Astrocyte of the cerebellum (primary cell): Measurements from ENCODE around the gene TMEM135.
"Not testable (repeated sequence)": the region's sequence is repeated elsewhere in the genome, so short reads cannot be mapped to it uniquely, and the experiment has no call there.

Experiments
- DNase-seq: peaks from one replicate; pipeline ENCODE4 v3.0.0-alpha.2; 2011; ENCODE audit warnings: low read depth
- H3K4me3 ChIP-seq: 2 replicates; pipeline ENCODE4 v1.5.1; 2011; ENCODE audit warnings: mild to moderate bottlenecking, low read depth, low read length, moderate library complexity
- in situ Hi-C: cut with HindIII; loops from 2 replicates; pipeline ENCODE4 v1.10.0; 2017; ENCODE audit warnings: low sequenced_read_pairs
- TF ChIP-seq, protein P1 (sequence below): IDR thresholded peaks from 2 replicates; pipeline ENCODE4 v1.5.1; 2012; ENCODE audit warnings: low read length, low read depth, moderate library complexity, mild to moderate bottlenecking; ENCODE audit errors: missing control alignments

The TMEM135 gene

DNA sequence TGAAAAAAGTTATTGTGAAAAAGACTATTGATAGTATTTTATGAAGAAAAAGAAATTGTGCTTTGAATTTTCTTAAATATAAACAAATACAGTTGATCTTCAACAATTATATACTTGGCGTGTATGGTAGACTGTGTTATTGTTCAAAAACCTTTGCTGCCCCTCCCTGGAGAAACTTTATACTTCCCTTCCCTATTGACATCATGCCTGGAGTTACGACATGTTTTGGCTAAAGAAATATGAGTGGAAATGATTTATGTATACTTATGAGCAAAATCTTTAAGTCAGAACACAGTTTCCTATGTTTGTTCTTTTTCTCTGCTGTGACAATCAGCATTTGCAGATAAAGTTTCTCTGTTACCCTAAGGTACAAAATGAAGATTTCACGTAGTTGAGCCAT lies 243.8 kb downstream of the TMEM135 start:
- in situ Hi-C loops = loop anchor here (25.0 kb wide), 1 partner anchor 344 kb away; no protein-coding TSS in a partner anchor
- TF ChIP-seq, protein P1, sequence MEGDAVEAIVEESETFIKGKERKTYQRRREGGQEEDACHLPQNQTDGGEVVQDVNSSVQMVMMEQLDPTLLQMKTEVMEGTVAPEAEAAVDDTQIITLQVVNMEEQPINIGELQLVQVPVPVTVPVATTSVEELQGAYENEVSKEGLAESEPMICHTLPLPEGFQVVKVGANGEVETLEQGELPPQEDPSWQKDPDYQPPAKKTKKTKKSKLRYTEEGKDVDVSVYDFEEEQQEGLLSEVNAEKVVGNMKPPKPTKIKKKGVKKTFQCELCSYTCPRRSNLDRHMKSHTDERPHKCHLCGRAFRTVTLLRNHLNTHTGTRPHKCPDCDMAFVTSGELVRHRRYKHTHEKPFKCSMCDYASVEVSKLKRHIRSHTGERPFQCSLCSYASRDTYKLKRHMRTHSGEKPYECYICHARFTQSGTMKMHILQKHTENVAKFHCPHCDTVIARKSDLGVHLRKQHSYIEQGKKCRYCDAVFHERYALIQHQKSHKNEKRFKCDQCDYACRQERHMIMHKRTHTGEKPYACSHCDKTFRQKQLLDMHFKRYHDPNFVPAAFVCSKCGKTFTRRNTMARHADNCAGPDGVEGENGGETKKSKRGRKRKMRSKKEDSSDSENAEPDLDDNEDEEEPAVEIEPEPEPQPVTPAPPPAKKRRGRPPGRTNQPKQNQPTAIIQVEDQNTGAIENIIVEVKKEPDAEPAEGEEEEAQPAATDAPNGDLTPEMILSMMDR = peak; percentile 13
- DNase-seq = peak; percentile 35
- no peak overlapping the region for H3K4me3 ChIP-seq

- DNase-seq = no peak
- TF ChIP-seq, protein P1 = no peak
- no peak overlapping the region for H3K4me3 ChIP-seq
- in situ Hi-C loops = loop anchor here (25.0 kb wide), 1 partner anchor 347 kb away; no protein-coding TSS in a partner anchor
Observed at GRCh38 chr11:87284306-87284705, 246.6 kb downstream of the TMEM135 start.

- in situ Hi-C loops = loop anchor here (25.0 kb wide), 1 partner anchor 348 kb away; no protein-coding TSS in a partner anchor
- H3K4me3 ChIP-seq, DNase-seq: not testable (repeated sequence)
Observed at GRCh38 chr11:87285674-87286073, 247.9 kb downstream of the TMEM135 start.

DNA sequence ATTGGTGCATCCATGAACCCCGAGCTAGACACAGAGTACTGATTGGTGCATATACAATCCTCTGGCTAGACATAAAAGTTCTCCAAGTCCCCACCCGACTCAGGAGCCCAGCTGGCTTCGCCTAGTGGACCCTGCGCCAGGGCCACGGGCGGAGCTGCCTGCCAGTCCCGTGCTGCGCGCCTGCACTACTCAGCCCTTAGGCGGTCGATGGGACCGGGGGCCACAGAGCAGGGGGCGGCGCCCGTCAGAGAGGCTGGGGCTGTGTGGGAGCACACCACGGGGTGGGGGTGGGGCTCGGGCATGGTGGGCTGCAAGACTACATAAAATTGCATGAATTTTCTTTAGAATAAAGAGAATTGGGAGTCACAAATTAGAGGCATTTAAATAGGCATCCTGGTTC lies 248.6 kb downstream of the TMEM135 start:
- no peak for DNase-seq
- in situ Hi-C loops = loop anchor here (25.0 kb wide), 1 partner anchor 349 kb away; no protein-coding TSS in a partner anchor
- TF ChIP-seq, protein P1 = no peak
- H3K4me3 ChIP-seq = no peak overlapping the region

- no peak overlapping the region for H3K4me3 ChIP-seq
- TF ChIP-seq, protein P1 = peak; percentile 10
- in situ Hi-C loops = loop anchor here (25.0 kb wide), 1 partner anchor 353 kb away; no protein-coding TSS in a partner anchor
- peak; percentile 58 for DNase-seq
Observed at GRCh38 chr11:87290304-87290922, 252.7 kb downstream of the TMEM135 start.

GRCh38 chr11:87292598-87292997 lies 254.9 kb downstream of the TMEM135 start:
- in situ Hi-C loops = loop anchor here (25.0 kb wide), 1 partner anchor 355 kb away; no protein-coding TSS in a partner anchor
- TF ChIP-seq, protein P1 = no peak
- H3K4me3 ChIP-seq = no peak overlapping the region
- DNase-seq = no peak

- H3K4me3 ChIP-seq = no peak overlapping the region
- TF ChIP-seq, protein P1 = no peak
- no peak for DNase-seq
- in situ Hi-C loops = loop anchor here (25.0 kb wide), 1 partner anchor 358 kb away; no protein-coding TSS in a partner anchor
Observed at GRCh38 chr11:87295237-87295636, 257.5 kb downstream of the TMEM135 start.
